GM10266 (cell line): ENCODE data around the gene HABP2.
A peak's percentile ranks its signal among the peaks of the same experiment; 100 is the strongest.

ENCODE experiments used
- DNase-seq: peaks from one replicate; pipeline ENCODE4 v3.0.0; 2012; ENCODE audit errors: extremely low spot score
- CTCF ChIP-seq: IDR thresholded peaks from 2 replicates; pipeline ENCODE4 v1.5.1; 2012; ENCODE audit warnings: mild to moderate bottlenecking, low read depth; ENCODE audit not compliant: control insufficient read depth, insufficient read depth; ENCODE audit errors: missing control alignments

Gene HABP2

GRCh38 chr10:113562069-113562468 lies 9.2 kb downstream of the HABP2 start:
- TF ChIP-seq CTCF, result no peak
- DNase-seq, result no peak

GRCh38 chr10:113562704-113563103 lies 9.9 kb downstream of the HABP2 start:
- DNase-seq, result no peak
- TF ChIP-seq CTCF, result no peak

- peak; percentile 77 for DNase-seq
Observed at GRCh38 chr10:113563306-113564088, 10.6 kb downstream of the HABP2 start.

GRCh38 chr10:113565364-113565763 lies 12.5 kb downstream of the HABP2 start:
- TF ChIP-seq CTCF, result no peak
- no peak for DNase-seq

More at GRCh38 chr10:113563306-113564088, 10.6 kb downstream of the HABP2 start:
- peak; percentile 99 for TF ChIP-seq CTCF

GRCh38 chr10:113566888-113567287 lies 14.0 kb downstream of the HABP2 start:
- TF ChIP-seq CTCF, result no peak
- no peak for DNase-seq

- no peak for TF ChIP-seq CTCF
Observed at GRCh38 chr10:113569576-113569975, 16.7 kb downstream of the HABP2 start.

GRCh38 chr10:113572520-113573290 lies 19.9 kb downstream of the HABP2 start:
- DNase-seq, result no peak
- no peak for TF ChIP-seq CTCF

More at GRCh38 chr10:113569576-113569975, 16.7 kb downstream of the HABP2 start:
- DNase-seq, result no peak
